ENCODE data around the gene MYO1B.

Gene MYO1B

GRCh38 chr2:191315365-191315752 lies 70.2 kb downstream of the MYO1B start:
- Histone ChIP-seq H3K4me3 (ENCODE audit: insufficient read depth, low read length, poor library complexity, severe bottlenecking) (no peak overlapping the region), H4K20me1 (ENCODE audit: low read depth, low read length) (no peaks in the 10 kb centered on the region), H3K9me3 (ENCODE audit: insufficient read depth, low read length) (no peaks in the 10 kb centered on the region), H3K9me2 (replicated peaks; ENCODE audit: insufficient read depth, low read length) (no peaks in the 10 kb centered on the region), H3K9ac (ENCODE audit: low read length) (no peak overlapping the region), H3K27me3 (ENCODE audit: low read length) (no peaks in the 10 kb centered on the region), H3K4me2 (ENCODE audit: low read depth, low read length, poor library complexity, severe bottlenecking) (no peak overlapping the region), H3F3A (ENCODE audit: insufficient read depth) (no peaks in the 10 kb centered on the region), H3K79me2 (ENCODE audit: insufficient read depth, low read length) (no peaks in the 10 kb centered on the region), H2AFZ (ENCODE audit: low read depth, low read length, severe bottlenecking) (no peak overlapping the region), H3K36me3 (ENCODE audit: low read length) (no peaks in the 10 kb centered on the region), H3K27ac (ENCODE audit: low read depth, low read length) (no peak overlapping the region)
- no peak for TF ChIP-seq CTCF (IDR thresholded peaks at IDR 0.05; ENCODE audit: insufficient read depth, low read length, poor library complexity, severe bottlenecking)

GRCh38 chr2:191316246-191316994 lies 71.2 kb downstream of the MYO1B start:
- no peaks in the 10 kb centered on the region for H3K9me2 ChIP-seq (replicated peaks; ENCODE audit: insufficient read depth, low read length)
- TF ChIP-seq CTCF (IDR thresholded peaks at IDR 0.05; ENCODE audit: insufficient read depth, low read length, poor library complexity, severe bottlenecking) (no peak), EZH2phosphoT487 (conservative IDR thresholded peaks at IDR 0.05; ENCODE audit: low read length) (no peak)
- H3K9ac ChIP-seq (ENCODE audit: low read length): no peak overlapping the region
- no peak overlapping the region for H3K4me3 ChIP-seq (ENCODE audit: insufficient read depth, low read length, poor library complexity, severe bottlenecking)
- no peaks in the 10 kb centered on the region for H3K36me3 ChIP-seq (ENCODE audit: low read length)
- no peaks in the 10 kb centered on the region for H3F3A ChIP-seq (ENCODE audit: insufficient read depth)
- no peaks in the 10 kb centered on the region for H3K9me3 ChIP-seq (ENCODE audit: insufficient read depth, low read length)
- H3K4me2 ChIP-seq (ENCODE audit: low read depth, low read length, poor library complexity, severe bottlenecking): no peak overlapping the region
- no peaks in the 10 kb centered on the region for H3K79me2 ChIP-seq (ENCODE audit: insufficient read depth, low read length)
- H2AFZ ChIP-seq (ENCODE audit: low read depth, low read length, severe bottlenecking): no peak overlapping the region
- no peak overlapping the region for H3K27ac ChIP-seq (ENCODE audit: low read depth, low read length)
- no peaks in the 10 kb centered on the region for H3K27me3 ChIP-seq (ENCODE audit: low read length)
- no peaks in the 10 kb centered on the region for H4K20me1 ChIP-seq (ENCODE audit: low read depth, low read length)

GRCh38 chr2:191318037-191318728 lies 73.0 kb downstream of the MYO1B start:
- Histone ChIP-seq H3K4me2 (ENCODE audit: low read depth, low read length, poor library complexity, severe bottlenecking) (no peak overlapping the region), H2AFZ (ENCODE audit: low read depth, low read length, severe bottlenecking) (no peak overlapping the region), H3K9me3 (ENCODE audit: insufficient read depth, low read length) (no peaks in the 10 kb centered on the region), H3K9me2 (replicated peaks; ENCODE audit: insufficient read depth, low read length) (no peaks in the 10 kb centered on the region), H3K27me3 (ENCODE audit: low read length) (no peaks in the 10 kb centered on the region), H4K20me1 (ENCODE audit: low read depth, low read length) (no peaks in the 10 kb centered on the region), H3F3A (ENCODE audit: insufficient read depth) (no peaks in the 10 kb centered on the region), H3K79me2 (ENCODE audit: insufficient read depth, low read length) (no peaks in the 10 kb centered on the region), H3K36me3 (ENCODE audit: low read length) (no peaks in the 10 kb centered on the region), H3K9ac (ENCODE audit: low read length) (no peak overlapping the region), H3K27ac (ENCODE audit: low read depth, low read length) (no peak overlapping the region), H3K4me3 (ENCODE audit: insufficient read depth, low read length, poor library complexity, severe bottlenecking) (no peak overlapping the region)
- no peak for TF ChIP-seq CTCF (IDR thresholded peaks at IDR 0.05; ENCODE audit: insufficient read depth, low read length, poor library complexity, severe bottlenecking)
- TF ChIP-seq EZH2phosphoT487 (conservative IDR thresholded peaks at IDR 0.05; ENCODE audit: low read length): no peak

All from SU-DHL-6 (cell line).